Dedifferentiated amniotic fluid mesenchymal stem cell (primary cell): Measurements from ENCODE around the gene TEDC1.
A peak's percentile ranks its signal among the peaks of the same experiment; 100 is the strongest.

Experiments used
- DNase-seq: peaks from one replicate; pipeline ENCODE4 v3.0.0-alpha.2; 2016; ENCODE audit errors: extremely low spot score

TEDC1 gene

GRCh38 chr14:105526776-105527380, 35.8 kb downstream of the TEDC1 start:
- no peak for DNase-seq

- DNase-seq = no peak
These were observed 36.4 kb downstream of the TEDC1 start for GRCh38 chr14:105527381-105527825.

- peak; percentile 44 for DNase-seq
These were observed 37.0 kb downstream of the TEDC1 start for GRCh38 chr14:105527826-105528585.

- no peak for DNase-seq
These were observed 37.7 kb downstream of the TEDC1 start for GRCh38 chr14:105528586-105529318.

- no peak for DNase-seq
These were observed 38.2 kb downstream of the TEDC1 start for GRCh38 chr14:105529319-105529568.

- no peak for DNase-seq
These were observed 38.7 kb downstream of the TEDC1 start for GRCh38 chr14:105529569-105530284.

GRCh38 chr14:105530285-105531087, 39.4 kb downstream of the TEDC1 start:
- DNase-seq = no peak

- DNase-seq = no peak
These were observed 40.2 kb downstream of the TEDC1 start for GRCh38 chr14:105531088-105531893.

- no peak for DNase-seq
These were observed 41.0 kb downstream of the TEDC1 start for GRCh38 chr14:105531894-105532623.

GRCh38 chr14:105532735-105533141, 41.7 kb downstream of the TEDC1 start:
- DNase-seq = no peak

- DNase-seq = no peak
These were observed 42.3 kb downstream of the TEDC1 start for GRCh38 chr14:105533391-105533790.

GRCh38 chr14:105533811-105534498, 42.9 kb downstream of the TEDC1 start:
- DNase-seq = no peak

GRCh38 chr14:105534586-105534985, 43.5 kb downstream of the TEDC1 start:
- no peak for DNase-seq

GRCh38 chr14:105536051-105536450, 45.0 kb downstream of the TEDC1 start:
- no peak for DNase-seq

GRCh38 chr14:105536691-105537579, 45.9 kb downstream of the TEDC1 start:
- DNase-seq = no peak

- DNase-seq = no peak
These were observed 46.8 kb downstream of the TEDC1 start for GRCh38 chr14:105537580-105538474.

GRCh38 chr14:105538481-105539049, 47.5 kb downstream of the TEDC1 start:
- DNase-seq = no peak
